ENCODE results near the gene SDE2. TPM values are rescaled to one million over a fixed set of nuclear protein-coding genes. Genes with fewer than 3 reads are reported as not detected.
"Not testable (repeated sequence)": the region's sequence is repeated elsewhere in the genome, so short reads cannot be mapped to it uniquely, and the experiment has no call there.

The SDE2 gene
- total and polyA plus RNA-seq, 10 of the 15 experiments (the other 5 are each of a cell fraction or from before 2014, with no cell fraction given): 2.7 to 19.4 (median 12.6) TPM

- in situ Hi-C loops (cut with MboI); H3K9ac ChIP-seq (ENCODE audit: control insufficient read depth, insufficient read depth, low read length); POLR2A ChIA-PET; BruUV-seq (replicated peaks); DNase-seq (ENCODE audit: low read depth, low spot score); H3K36me3 ChIP-seq (ENCODE audit: control insufficient read depth in 2 of 2, insufficient read depth in 2 of 2, low read length in 1 of 2); H3K4me1 ChIP-seq (ENCODE audit: control insufficient read depth, insufficient read depth, low read length); H3K4me2 ChIP-seq (ENCODE audit: control insufficient read depth, insufficient read depth); H3K27ac ChIP-seq (ENCODE audit: control insufficient read depth, insufficient read depth); H3K9me3 ChIP-seq (replicated peaks; ENCODE audit: control insufficient read depth, insufficient read depth, low read length); intact Hi-C loops (cut with micrococcal nuclease; ENCODE audit: unreplicated experiment); FAIRE-seq; H3K27me3 ChIP-seq (replicated peaks in 1 of 2; ENCODE audit: control insufficient read depth in 2 of 2, insufficient read depth in 2 of 2, low read length in 1 of 2); H4K20me1 ChIP-seq (ENCODE audit: control insufficient read depth, insufficient read depth); H3K4me3 ChIP-seq; H2AFZ ChIP-seq (ENCODE audit: control insufficient read depth, low read depth, low read length); ATAC-seq; H3K79me2 ChIP-seq (ENCODE audit: control insufficient read depth, insufficient read depth, low read length): not testable (repeated sequence)
- ChIA-PET SMC1A (ENCODE audit: uncharacterized antibody, unreplicated experiment) (interaction anchor here (1.1 kb wide), 1 partner anchor 493 kb away, joined by 3 read pairs; no protein-coding TSS in a partner anchor), RAD21 (ENCODE audit: unreplicated experiment) (interaction anchor here (0.6 kb wide), 1 partner anchor 17 kb away, joined by 5 read pairs; no protein-coding TSS in a partner anchor), CTCF (interaction anchor here (0.6 to 9.2 kb wide), 4 partner anchors 7 to 495 kb away, joined by 3 to 55 read pairs (median 24); no protein-coding TSS in a partner anchor)
- WGBS (ENCODE audit: insufficient coverage, insufficient replicate concordance, low lambda C conversion rate, missing lambda C conversion rate): 85% methylated on average over 28 of the region's 28 CpGs
These were observed 29.4 kb downstream of the SDE2 start for GRCh38 chr1:225969751-225970150.

- no peaks in the 10 kb centered on the region for H4K20me1 ChIP-seq (ENCODE audit: control insufficient read depth, insufficient read depth)
- FAIRE-seq (no peak), ATAC-seq (no peak), DNase-seq (ENCODE audit: low read depth, low spot score) (no peak)
- ChIA-PET SMC1A (ENCODE audit: uncharacterized antibody, unreplicated experiment) (no interaction called here), POLR2A (no interaction called here), CTCF (interaction anchor here (1.6 to 6.1 kb wide), 2 partner anchors 9 to 22 kb away, joined by 4 to 55 read pairs; no protein-coding TSS in a partner anchor), RAD21 (ENCODE audit: unreplicated experiment) (interaction anchor here (0.6 kb wide), 1 partner anchor 110 kb away, joined by 3 read pairs; no protein-coding TSS in a partner anchor)
- no peak overlapping the region for H3K9ac ChIP-seq (ENCODE audit: control insufficient read depth, insufficient read depth, low read length)
- H3K79me2 ChIP-seq (ENCODE audit: control insufficient read depth, insufficient read depth, low read length): no peaks in the 10 kb centered on the region
- H3K9me3 ChIP-seq (replicated peaks; ENCODE audit: control insufficient read depth, insufficient read depth, low read length): no peaks in the 10 kb centered on the region
- no peak overlapping the region for H3K4me3 ChIP-seq
- intact Hi-C loops (cut with micrococcal nuclease; ENCODE audit: unreplicated experiment) (no loop called here), in situ Hi-C loops (cut with MboI) (no loop called here)
- H3K36me3 ChIP-seq (ENCODE audit: control insufficient read depth in 2 of 2, insufficient read depth in 2 of 2, low read length in 1 of 2): no peaks in the 10 kb centered on the region
- 66% methylated on average over 5 of the region's 5 CpGs for WGBS (ENCODE audit: insufficient coverage, insufficient replicate concordance, low lambda C conversion rate, missing lambda C conversion rate)
- H3K4me1 ChIP-seq (ENCODE audit: control insufficient read depth, insufficient read depth, low read length): no peaks in the 10 kb centered on the region
- BruUV-seq (replicated peaks): no TSS peak
- H2AFZ ChIP-seq (ENCODE audit: control insufficient read depth, low read depth, low read length): no peak overlapping the region
- no peak overlapping the region for H3K27ac ChIP-seq (ENCODE audit: control insufficient read depth, insufficient read depth)
- no peak overlapping the region for H3K4me2 ChIP-seq (ENCODE audit: control insufficient read depth, insufficient read depth)
- TF ChIP-seq CBX3 (IDR thresholded peaks at IDR 0.05; ENCODE audit: borderline replicate concordance, low read depth) (no peak), MAX (IDR thresholded peaks at IDR 0.05; ENCODE audit: low read depth, low read length) (no peak), YY1 (IDR thresholded peaks at IDR 0.05; ENCODE audit: low read depth, low read length) (no peak), CHD4 (IDR thresholded peaks at IDR 0.05) (no peak), CHD2 (IDR thresholded peaks at IDR 0.05; ENCODE audit: borderline replicate concordance, low read depth, low read length) (no peak), NFIC (IDR thresholded peaks at IDR 0.05; ENCODE audit: low read depth, low read length) (no peak), ZSCAN29 (IDR thresholded peaks at IDR 0.05) (no peak), TARDBP (IDR thresholded peaks at IDR 0.05; ENCODE audit: borderline replicate concordance) (no peak), ESRRA (IDR thresholded peaks at IDR 0.05; ENCODE audit: low read length) (no peak), KLF5 (IDR thresholded peaks at IDR 0.05; ENCODE audit: partially characterized antibody) (no peak), RBBP5 (conservative IDR thresholded peaks at IDR 0.05) (no peak), MYB (IDR thresholded peaks at IDR 0.05; ENCODE audit: borderline replicate concordance, low read depth, low read length) (no peak)
- no peaks in the 10 kb centered on the region; a peak in 1 of 4 replicates for H3K27me3 ChIP-seq (replicated peaks in 1 of 2; ENCODE audit: control insufficient read depth in 2 of 2, insufficient read depth in 2 of 2, low read length in 1 of 2)
These were observed 33.9 kb downstream of the SDE2 start for GRCh38 chr1:225965231-225965630.
